CD14-positive monocyte (primary cell): ENCODE measurements around the gene ERCC3. TPM values are rescaled to one million over a fixed set of nuclear protein-coding genes. Genes with fewer than 3 reads are reported as not detected.

ENCODE experiments used
- DNase-seq, 3 donors: peaks; one replicate each; pipeline ENCODE4 v3.0.0-alpha.2; 2011 to 2022
- H2AFZ ChIP-seq: 2 replicates; pipeline ENCODE4 v1.6.0; 2012; ENCODE audit warnings: mild to moderate bottlenecking, low read depth, low read length, inconsistent platforms; ENCODE audit not compliant: insufficient read depth, poor library complexity, severe bottlenecking
- H3K27ac ChIP-seq, 2 donors: 1 replicate in 1 of 2; 2 replicates in 1 of 2; pipeline ENCODE4 v1.5.1; 2012 to 2013; ENCODE audit warnings: low read length in 2 of 2, control low read depth in 1 of 2, inconsistent platforms in 1 of 2, low read depth in 1 of 2, mild to moderate bottlenecking in 1 of 2
- H3K27me3 ChIP-seq, 2 donors: one replicate each; pipeline versions ENCODE4 v1.6.0 to v1.6.1; 2011 to 2013; ENCODE audit warnings: low read length in 2 of 2; ENCODE audit not compliant: control insufficient read depth in 2 of 2, insufficient read depth in 2 of 2
- H3K36me3 ChIP-seq, 2 donors: replicated peaks in 1 of 2; 1 replicate in 1 of 2; 2 replicates in 1 of 2; pipeline versions ENCODE4 v1.5.1 to v1.6.1; 2012 to 2013; ENCODE audit warnings: low read length in 2 of 2, control low read depth in 1 of 2, inconsistent platforms in 1 of 2, mild to moderate bottlenecking in 1 of 2; ENCODE audit not compliant: insufficient read depth in 2 of 2, control insufficient read depth in 1 of 2
- H3K4me1 ChIP-seq, 2 donors: 1 replicate in 1 of 2; 2 replicates in 1 of 2; pipeline versions ENCODE4 v1.5.1 to v1.6.1; 2012 to 2013; ENCODE audit warnings: low read length in 2 of 2, control low read depth in 1 of 2, inconsistent platforms in 1 of 2, mild to moderate bottlenecking in 1 of 2, moderate library complexity in 1 of 2; ENCODE audit not compliant: insufficient read depth in 2 of 2, control insufficient read depth in 1 of 2
- H3K4me2 ChIP-seq: replicated peaks from 2 replicates; pipeline ENCODE3; 2012; ENCODE audit warnings: low read length, moderate library complexity, mild to moderate bottlenecking; ENCODE audit not compliant: poor library complexity, severe bottlenecking; ENCODE audit errors: extremely low read depth
- H3K4me3 ChIP-seq, 3 experiments: fragments of 200-600 bp in 1 of 3; sonication (generic) in 1 of 3; replicated peaks in 1 of 3; 1 replicate in 2 of 3; 2 replicates in 1 of 3; pipeline ENCODE4 v1.5.1; 2011 to 2013; ENCODE audit warnings: low read length in 3 of 3, mild to moderate bottlenecking in 3 of 3, control low read depth in 2 of 3, low read depth in 2 of 3, inconsistent platforms in 1 of 3, moderate library complexity in 1 of 3
- H3K79me2 ChIP-seq: 2 replicates; pipeline ENCODE4 v1.6.0; 2012; ENCODE audit warnings: mild to moderate bottlenecking, control low read depth, inconsistent platforms, low read length, moderate library complexity; ENCODE audit not compliant: insufficient read depth
- H3K9ac ChIP-seq: 2 replicates; pipeline ENCODE4 v1.6.0; 2017; ENCODE audit warnings: low read length, mild to moderate bottlenecking; ENCODE audit not compliant: insufficient read depth, poor library complexity, severe bottlenecking
- H3K9me3 ChIP-seq, 2 donors: replicated peaks in 1 of 2; 1 replicate in 1 of 2; 2 replicates in 1 of 2; pipeline versions ENCODE4 v1.5.1 to v1.6.1; 2012 to 2013; ENCODE audit warnings: low read length in 2 of 2, control low read depth in 1 of 2; ENCODE audit not compliant: control insufficient read depth in 1 of 2, insufficient read depth in 1 of 2
- H4K20me1 ChIP-seq: 2 replicates; pipeline ENCODE4 v1.6.0; 2012; ENCODE audit warnings: mild to moderate bottlenecking, low read length, control low read depth, moderate library complexity; ENCODE audit not compliant: insufficient read depth
- H3K27ac Mint-ChIP-seq, 7 donors: one replicate each; pipeline ENCODE4 v1.8.0; 2020; ENCODE audit warnings: mild to moderate bottlenecking in 7 of 7, mixed read lengths in 7 of 7, moderate library complexity in 6 of 7, inconsistent platforms in 2 of 7
- H3K27me3 Mint-ChIP-seq, 3 donors: one replicate each; pipeline ENCODE4 v1.8.0; 2021 to 2022; ENCODE audit warnings: low read depth in 3 of 3, mild to moderate bottlenecking in 3 of 3, mixed read lengths in 3 of 3, moderate library complexity in 3 of 3, inconsistent platforms in 1 of 3
- H3K36me3 Mint-ChIP-seq, 2 donors: one replicate each; pipeline ENCODE4 v1.8.0; 2020; ENCODE audit warnings: mixed read lengths in 2 of 2, inconsistent platforms in 1 of 2, mild to moderate bottlenecking in 1 of 2
- H3K4me1 Mint-ChIP-seq: one replicate; pipeline ENCODE4 v1.8.0; 2020; ENCODE audit warnings: mild to moderate bottlenecking, mixed read lengths
- H3K4me3 Mint-ChIP-seq, 2 donors: one replicate each; pipeline ENCODE4 v1.8.0; 2020; ENCODE audit warnings: mild to moderate bottlenecking in 2 of 2, mixed read lengths in 2 of 2, moderate library complexity in 1 of 2
- H3K9me3 Mint-ChIP-seq, 7 donors: one replicate each; pipeline ENCODE4 v1.8.0; 2020 to 2022; ENCODE audit warnings: mixed read lengths in 7 of 7, mild to moderate bottlenecking in 6 of 7, moderate library complexity in 6 of 7, inconsistent platforms in 2 of 7
- CTCF ChIP-seq: fragments of 200-600 bp; IDR thresholded peaks from one replicate; pipeline ENCODE4 v1.8.0; 2022; ENCODE audit warnings: antibody characterized with exemption, mild to moderate bottlenecking
- WGBS: methylation state at CpG from one replicate; pipeline ENCODE4 v1.1.5; 2013; ENCODE audit warnings: missing lambda C conversion rate; ENCODE audit not compliant: insufficient coverage; 5-methylcytosine and 5-hydroxymethylcytosine counted together
- intact Hi-C, 2 donors: fragments of 100-400 bp; cut with micrococcal nuclease; formaldehyde crosslinking; loops; one replicate each; pipeline versions ENCODE4 v1.15.0 to v1.15.1; 2023
- polyA plus RNA-seq, 3 donors: library from polyadenylated mRNA; depleted of rRNA in 1 of 3; unstranded in 2 of 3; stranded (reverse) in 1 of 3; fragments of 300-500 nt in 2 of 3; fragments of >200 nt in 1 of 3; fragmentation: Illumina TruSeq in 2 of 3; gene quantifications; 1 replicate in 2 of 3; 2 replicates in 1 of 3; pipeline ENCODE4 v1.2.3, GENCODE V29; 2012 to 2021

Gene ERCC3
- polyA plus RNA-seq, 3 donors: 13.2 to 49.7 (median 16.9) TPM

GRCh38 chr2:127342101-127342500, 48.2 kb upstream of the ERCC3 start:
- H3K27me3 ChIP-seq: no peaks in the 10 kb centered on the region
- TF ChIP-seq CTCF: no peak
- 100% methylated on average over 1 of the region's 1 CpG for WGBS
- Mint-ChIP-seq H3K36me3 (peaks cover 38 to 60% of the 10 kb centered on the region in 2 donors), H3K27ac (peak overlapping the region; percentile 24 to 80 (median 69)), H3K9me3 (no peaks in the 10 kb centered on the region), H3K4me1 (peaks cover 3% of the 10 kb centered on the region), H3K27me3 (no peaks in the 10 kb centered on the region), H3K4me3 (no peak overlapping the region)
- peaks cover 98% of the 10 kb centered on the region for H4K20me1 ChIP-seq
- peak in 2 of 3 donors; percentile 18 to 37 for DNase-seq
- no peak overlapping the region for H3K9ac ChIP-seq
- no peaks in the 10 kb centered on the region for H3K4me1 ChIP-seq
- intact Hi-C loops: loop anchor here in 1 of 2 donors (5.0 kb wide), 1 partner anchor 40 kb away; no protein-coding TSS in a partner anchor
- peaks cover 42 to 65% of the 10 kb centered on the region in 2 donors for H3K36me3 ChIP-seq
- H3K27ac ChIP-seq: peak overlapping the region in 1 of 2 donors; percentile 55
- no peak overlapping the region for H2AFZ ChIP-seq
- peaks cover 83% of the 10 kb centered on the region for H3K79me2 ChIP-seq
- H3K4me3 ChIP-seq: no peak overlapping the region
- no peak overlapping the region for H3K4me2 ChIP-seq
- H3K9me3 ChIP-seq: no peaks in the 10 kb centered on the region

- H3K27me3 Mint-ChIP-seq: no peaks in the 10 kb centered on the region
- intact Hi-C loops: loop anchor here in 1 of 2 donors (10.0 kb wide), 1 partner anchor 152 kb away; no protein-coding TSS in a partner anchor
- peaks cover 93 to 97% of the 10 kb centered on the region in 2 donors for H3K36me3 ChIP-seq
These were observed 38.4 kb upstream of the ERCC3 start for GRCh38 chr2:127332335-127332734.

More at GRCh38 chr2:127332335-127332734, 38.4 kb upstream of the ERCC3 start:
- Mint-ChIP-seq H3K4me1 (no peaks in the 10 kb centered on the region), H3K4me3 (no peak overlapping the region), H3K27ac (peak overlapping the region in 1 of 7 donors; percentile 63), H3K36me3 (peaks cover 67 to 80% of the 10 kb centered on the region in 2 donors), H3K9me3 (no peaks in the 10 kb centered on the region)
- Histone ChIP-seq H3K9ac (no peak overlapping the region), H4K20me1 (peaks cover 74% of the 10 kb centered on the region), H3K27me3 (no peaks in the 10 kb centered on the region), H3K27ac (no peak overlapping the region), H3K4me1 (no peaks in the 10 kb centered on the region), H3K9me3 (no peaks in the 10 kb centered on the region), H3K4me3 (no peak overlapping the region), H3K4me2 (no peak overlapping the region), H2AFZ (no peak overlapping the region), H3K79me2 (peaks cover 6% of the 10 kb centered on the region)
- WGBS: no CpG with 5 or more reads among the region's 1 CpG
- TF ChIP-seq CTCF: no peak
- DNase-seq: no peak
